IMR-90 (cell line): Measurements from ENCODE around the gene LPO. TPM values are rescaled to one million over a fixed set of nuclear protein-coding genes. Genes with fewer than 3 reads are reported as not detected.

Experiments used
- ATAC-seq: fragments of 200-7000 bp; cut with Tn5 transposase; 2 replicates; pipeline ENCODE4 v1.9.1; 2020; ENCODE audit warnings: low read depth, mild to moderate bottlenecking, moderate library complexity
- BruUV-seq: library from RNA; stranded (reverse); fragments of 400-500 nt; replicated peaks from 2 replicates; lab custom pipeline; 2021; lab: Mats Ljungman, UMichigan
- CTCF ChIA-PET: fragments of 300-600 bp; formaldehyde crosslinking; extraction: SDS; loops from one replicate; lab custom pipeline; 2021; ENCODE audit warnings: antibody characterized with exemption; lab: Yijun Ruan, JAX
- POLR2A ChIA-PET: fragments of 300-600 bp; sonication (Branson Sonifier 250); formaldehyde crosslinking; loops from one replicate; lab custom pipeline; 2022; ENCODE audit warnings: antibody characterized with exemption; ENCODE audit not compliant: unreplicated experiment; lab: Charles Lee
- DNase-seq: peaks from one replicate; pipeline ENCODE4 v3.0.0; 2013
- H2AFZ ChIP-seq: replicated peaks from 2 replicates; pipeline ENCODE3; 2013; ENCODE audit warnings: low read length, mild to moderate bottlenecking; ENCODE audit not compliant: poor library complexity
- H2AK5ac ChIP-seq: 2 replicates; pipeline ENCODE4 v1.6.1; 2013; ENCODE audit warnings: low read depth, low read length, inconsistent platforms
- H2AK9ac ChIP-seq: replicated peaks from 2 replicates; pipeline ENCODE3; 2013; ENCODE audit warnings: mild to moderate bottlenecking, low read depth, low read length, moderate library complexity; ENCODE audit not compliant: poor library complexity
- H2BK120ac ChIP-seq: 2 replicates; pipeline ENCODE4 v1.6.1; 2013; ENCODE audit warnings: low read depth, low read length, inconsistent platforms
- H2BK15ac ChIP-seq: 3 replicates; pipeline ENCODE4 v1.6.1; 2013; ENCODE audit warnings: low read depth, low read length, inconsistent platforms
- H2BK20ac ChIP-seq: 2 replicates; pipeline ENCODE4 v1.6.1; 2013; ENCODE audit warnings: low read depth, mild to moderate bottlenecking, inconsistent platforms, low read length, moderate library complexity
- H2BK5ac ChIP-seq: 2 replicates; pipeline ENCODE4 v1.6.1; 2013; ENCODE audit warnings: mild to moderate bottlenecking, low read depth, low read length, inconsistent platforms; ENCODE audit not compliant: poor library complexity, severe bottlenecking
- H3K14ac ChIP-seq: replicated peaks from 2 replicates; pipeline ENCODE4 v1.6.1; 2013; ENCODE audit warnings: low read depth, low read length, inconsistent platforms
- H3K18ac ChIP-seq: 2 replicates; pipeline ENCODE4 v1.6.1; 2013; ENCODE audit warnings: low read depth, low read length, control low read depth
- H3K23ac ChIP-seq: 2 replicates; pipeline ENCODE4 v1.6.1; 2013; ENCODE audit warnings: low read depth, low read length, inconsistent platforms
- H3K27ac ChIP-seq: 2 replicates; pipeline ENCODE4 v1.5.1; 2013; ENCODE audit warnings: mild to moderate bottlenecking, control low read depth, low read length; ENCODE audit not compliant: insufficient read depth
- H3K27me3 ChIP-seq: 2 replicates; pipeline ENCODE4 v1.6.1; 2013; ENCODE audit warnings: low read length; ENCODE audit not compliant: control insufficient read depth, insufficient read depth
- H3K36me3 ChIP-seq: 2 replicates; pipeline ENCODE4 v1.6.1; 2013; ENCODE audit warnings: low read length, mixed read lengths; ENCODE audit not compliant: control insufficient read depth, insufficient read depth
- H3K4ac ChIP-seq: 2 replicates; pipeline ENCODE4 v1.6.1; 2013; ENCODE audit warnings: low read depth, low read length, inconsistent platforms
- H3K4me1 ChIP-seq: 2 replicates; pipeline ENCODE4 v1.6.1; 2013; ENCODE audit warnings: low read length, mixed read lengths; ENCODE audit not compliant: control insufficient read depth, insufficient read depth
- H3K4me2 ChIP-seq: 2 replicates; pipeline ENCODE4 v1.6.1; 2013; ENCODE audit warnings: low read depth, mild to moderate bottlenecking, control low read depth, low read length, moderate library complexity
- H3K4me3 ChIP-seq: 2 replicates; pipeline ENCODE4 v1.5.1; 2013; ENCODE audit warnings: low read depth, mild to moderate bottlenecking, control low read depth, low read length, moderate library complexity; ENCODE audit not compliant: insufficient read depth
- H3K56ac ChIP-seq: 2 replicates; pipeline ENCODE4 v1.6.1; 2013; ENCODE audit warnings: low read length, inconsistent platforms; ENCODE audit not compliant: insufficient read depth; ENCODE audit errors: extremely low read depth
- H3K79me1 ChIP-seq, 2 experiments: 2 replicates each; pipeline ENCODE4 v1.6.1; 2013; ENCODE audit warnings: low read length in 2 of 2, inconsistent platforms in 1 of 2, low read depth in 1 of 2
- H3K9ac ChIP-seq: 2 replicates; pipeline ENCODE4 v1.6.1; 2013; ENCODE audit warnings: low read depth, low read length, control low read depth
- H3K9me1 ChIP-seq: 2 replicates; pipeline ENCODE4 v1.6.1; 2013; ENCODE audit warnings: low read length, inconsistent platforms; ENCODE audit not compliant: insufficient read depth
- H3K9me3 ChIP-seq: 2 replicates; pipeline ENCODE4 v1.6.1; 2013; ENCODE audit warnings: low read length; ENCODE audit not compliant: control insufficient read depth, insufficient read depth
- H4K20me1 ChIP-seq: 2 replicates; pipeline ENCODE4 v1.6.1; 2013; ENCODE audit warnings: low read length, inconsistent platforms; ENCODE audit not compliant: insufficient read depth
- H4K5ac ChIP-seq: 2 replicates; pipeline ENCODE4 v1.6.1; 2013; ENCODE audit warnings: mild to moderate bottlenecking, low read depth, low read length, control low read depth
- H4K8ac ChIP-seq, 2 experiments: 2 replicates each; pipeline ENCODE4 v1.6.1; 2013; ENCODE audit warnings: low read depth in 2 of 2, low read length in 2 of 2, control low read depth in 1 of 2, inconsistent platforms in 1 of 2
- H4K91ac ChIP-seq: 2 replicates; pipeline ENCODE4 v1.6.1; 2013; ENCODE audit warnings: low read depth, low read length, inconsistent platforms; ENCODE audit not compliant: insufficient read depth
- CEBPB ChIP-seq: IDR thresholded peaks from 2 replicates; pipeline ENCODE4 v1.6.1; 2012; ENCODE audit warnings: low read depth, low read length, improper control_type of control experiment
- MXI1 ChIP-seq: IDR thresholded peaks from 2 replicates; pipeline ENCODE4 v1.6.1; 2012; ENCODE audit warnings: low read depth, mild to moderate bottlenecking, low read length, moderate library complexity, borderline replicate concordance
- NFE2L2 ChIP-seq: fragments of 150-350 bp; IDR thresholded peaks from 2 replicates; pipeline ENCODE4 v1.6.1; 2016; ENCODE audit warnings: low read depth, mild to moderate bottlenecking, low read length
- RCOR1 ChIP-seq: IDR thresholded peaks from 2 replicates; pipeline ENCODE4 v1.6.1; 2012; ENCODE audit warnings: mild to moderate bottlenecking, low read length, improper control_type of control experiment; ENCODE audit not compliant: insufficient replicate concordance
- RFX5 ChIP-seq: IDR thresholded peaks from 2 replicates; pipeline ENCODE4 v1.8.0; 2012; ENCODE audit warnings: low read depth, mild to moderate bottlenecking, low read length, moderate library complexity
- WGBS, 2 experiments: methylation state at CpG; one replicate each; pipeline versions ENCODE4 v1.1.5 to v1.1.7; 2013; ENCODE audit warnings: missing lambda C conversion rate in 2 of 2; ENCODE audit not compliant: insufficient read length in 1 of 2; ENCODE audit errors: extremely low coverage in 2 of 2; 5-methylcytosine and 5-hydroxymethylcytosine counted together
- dilution Hi-C: fragments of 300-500 bp; cut with HindIII; formaldehyde crosslinking; loops from one replicate; pipeline ENCODE4 v1.14.3; 2018; ENCODE audit warnings: low sequenced_read_pairs; ENCODE audit not compliant: unreplicated experiment
- in situ Hi-C: fragments of 300-500 bp; cut with MboI; formaldehyde crosslinking; loops from 3 replicates; pipeline ENCODE4 v1.14.3; 2019; ENCODE audit warnings: low sequenced_read_pairs, inconsistent platforms, mixed read lengths
- intact Hi-C: fragments of 100-400 bp; cut with micrococcal nuclease; formaldehyde crosslinking; loops from 2 replicates; pipeline ENCODE4 v1.10.0; 2022
- polyA plus RNA-seq, 3 experiments: library from polyadenylated mRNA; depleted of rRNA; stranded (reverse); fragments of >200 nt; gene quantifications; 2 replicates each; pipeline ENCODE4 v1.2.3, GENCODE V29; 2012; ENCODE audit warnings: low replicate concordance in 1 of 3
- total RNA-seq: library from RNA; depleted of rRNA; stranded (reverse); fragments of >200 nt; gene quantifications from 2 replicates; pipeline ENCODE4 v1.2.3, GENCODE V29; 2012
- TF ChIP-seq, protein P1 (sequence below): fragments of 150-350 bp; IDR thresholded peaks from 2 replicates; pipeline ENCODE4 v1.6.1; 2017; ENCODE audit warnings: mild to moderate bottlenecking, antibody characterized with exemption, low read length, low read depth
- TF ChIP-seq, protein P2 (sequence below): fragments of 150-350 bp; IDR thresholded peaks from 2 replicates; pipeline ENCODE4 v1.6.1; 2016; ENCODE audit warnings: low read depth, mild to moderate bottlenecking, low read length, moderate library complexity, borderline replicate concordance

The LPO gene
- total and polyA plus RNA-seq, 2 of the 4 experiments (the other 2 are of a cell fraction): not detected

DNA sequence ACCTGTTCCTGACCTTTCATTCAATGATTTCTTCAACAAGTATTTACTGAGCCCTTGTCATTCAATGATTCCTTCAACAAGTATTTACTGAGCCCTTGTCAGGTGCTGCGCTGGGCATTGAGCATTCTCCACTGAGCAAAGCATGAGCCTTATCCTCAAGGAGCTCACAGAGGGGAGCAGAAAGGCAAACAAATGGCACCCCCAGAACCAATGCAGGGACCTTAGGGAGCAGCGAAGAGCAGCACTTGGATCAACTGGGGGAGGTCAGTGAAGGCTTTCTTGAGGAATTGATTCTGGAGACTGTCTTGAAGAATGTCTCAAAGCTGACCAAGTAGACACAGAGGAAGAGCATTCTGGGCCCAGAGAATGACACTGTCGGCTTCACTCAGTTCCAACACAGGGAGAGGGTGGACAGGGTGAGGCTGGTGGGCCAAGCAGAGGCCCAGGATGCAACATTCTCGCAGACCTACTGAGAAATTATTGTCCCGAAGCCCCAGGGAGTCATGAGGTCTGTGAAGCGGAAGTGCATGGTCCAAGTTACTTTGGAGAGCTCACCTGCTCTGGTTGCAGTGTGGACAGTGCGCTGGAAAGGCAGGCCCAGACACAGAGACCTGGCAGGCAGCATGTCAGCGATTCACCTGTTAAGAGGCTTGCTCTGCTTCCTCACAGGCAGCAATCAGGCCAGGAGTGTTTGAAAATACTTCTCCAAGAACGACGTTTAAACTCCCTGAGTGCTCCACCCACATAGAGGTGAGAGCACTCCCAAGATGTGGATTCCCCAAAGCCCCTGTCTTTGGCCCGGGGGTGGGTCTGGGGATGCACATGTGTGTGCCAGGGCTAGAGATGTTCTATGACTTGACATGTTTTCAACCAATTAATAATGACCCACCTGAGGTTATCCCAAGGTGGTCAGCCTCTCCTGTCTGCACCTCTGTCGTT is 45.6 kb downstream of the LPO start:
- ATAC-seq (no peak), DNase-seq (no peak)
- Histone ChIP-seq H2AK5ac (no peak overlapping the region), H3K27me3 (peaks cover 24% of the 10 kb centered on the region), H3K23ac (no peak overlapping the region), H3K9me3 (no peaks in the 10 kb centered on the region), H4K5ac (no peak overlapping the region), H4K91ac (no peak overlapping the region), H4K8ac (no peak overlapping the region), H2BK120ac (no peak overlapping the region), H2BK20ac (no peak overlapping the region), H3K4me1 (no peaks in the 10 kb centered on the region), H3K4ac (no peak overlapping the region), H2BK15ac (no peak overlapping the region), H3K36me3 (no peaks in the 10 kb centered on the region), H3K79me1 (no peaks in the 10 kb centered on the region), H4K20me1 (no peaks in the 10 kb centered on the region), H3K4me2 (no peak overlapping the region), H3K18ac (no peak overlapping the region), H3K56ac (no peak overlapping the region), H3K27ac (no peak overlapping the region), H3K9ac (no peak overlapping the region), H3K9me1 (no peaks in the 10 kb centered on the region), H2BK5ac (no peak overlapping the region), H2AFZ (peak overlapping the region; percentile 43), H3K4me3 (no peak overlapping the region), H2AK9ac (no peak overlapping the region), H3K14ac (no peak overlapping the region)
- intact Hi-C loops (no loop called here), in situ Hi-C loops (no loop called here), dilution Hi-C loops (no loop called here)
- WGBS, 2 experiments: 66% methylated on average over 3 of the region's 12 CpGs; no CpG with 5 or more reads in 1 of the 2 experiments
- CTCF ChIA-PET: no interaction called here
- POLR2A ChIA-PET: no interaction called here
- TF ChIP-seq NFE2L2: no peak
- TF ChIP-seq RFX5: no peak
- TF ChIP-seq, protein P1, sequence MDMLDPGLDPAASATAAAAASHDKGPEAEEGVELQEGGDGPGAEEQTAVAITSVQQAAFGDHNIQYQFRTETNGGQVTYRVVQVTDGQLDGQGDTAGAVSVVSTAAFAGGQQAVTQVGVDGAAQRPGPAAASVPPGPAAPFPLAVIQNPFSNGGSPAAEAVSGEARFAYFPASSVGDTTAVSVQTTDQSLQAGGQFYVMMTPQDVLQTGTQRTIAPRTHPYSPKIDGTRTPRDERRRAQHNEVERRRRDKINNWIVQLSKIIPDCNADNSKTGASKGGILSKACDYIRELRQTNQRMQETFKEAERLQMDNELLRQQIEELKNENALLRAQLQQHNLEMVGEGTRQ: no peak
- TF ChIP-seq CEBPB: no peak
- TF ChIP-seq, protein P2, sequence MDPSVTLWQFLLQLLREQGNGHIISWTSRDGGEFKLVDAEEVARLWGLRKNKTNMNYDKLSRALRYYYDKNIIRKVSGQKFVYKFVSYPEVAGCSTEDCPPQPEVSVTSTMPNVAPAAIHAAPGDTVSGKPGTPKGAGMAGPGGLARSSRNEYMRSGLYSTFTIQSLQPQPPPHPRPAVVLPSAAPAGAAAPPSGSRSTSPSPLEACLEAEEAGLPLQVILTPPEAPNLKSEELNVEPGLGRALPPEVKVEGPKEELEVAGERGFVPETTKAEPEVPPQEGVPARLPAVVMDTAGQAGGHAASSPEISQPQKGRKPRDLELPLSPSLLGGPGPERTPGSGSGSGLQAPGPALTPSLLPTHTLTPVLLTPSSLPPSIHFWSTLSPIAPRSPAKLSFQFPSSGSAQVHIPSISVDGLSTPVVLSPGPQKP: no peak
- no peak for TF ChIP-seq RCOR1
- no peak for TF ChIP-seq MXI1
- no TSS peak for BruUV-seq
